GM19193 (cell line): ENCODE measurements around the gene CAPN1.

Experiments used
- POLR2A ChIP-seq: IDR thresholded peaks from 4 replicates; pipeline ENCODE4 v1.6.1; 2011; ENCODE audit not compliant: insufficient read depth, insufficient read length; ENCODE audit errors: extremely low read depth

Gene CAPN1

DNA sequence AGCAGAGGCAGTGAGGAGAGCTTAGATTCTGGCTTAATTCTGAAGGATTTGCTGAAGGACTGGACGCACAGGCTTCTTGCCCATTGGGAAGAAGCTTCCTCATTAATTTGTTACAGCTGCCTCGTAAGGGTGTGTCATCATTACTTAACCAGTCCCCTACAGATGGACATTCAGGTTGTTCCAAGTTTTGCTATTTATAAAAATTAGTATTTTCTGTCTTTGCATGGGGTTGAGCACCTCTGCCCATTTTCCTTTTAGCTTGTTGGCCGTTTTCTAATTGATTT, 38.1 kb downstream of the CAPN1 start:
- no peak for TF ChIP-seq POLR2A

DNA sequence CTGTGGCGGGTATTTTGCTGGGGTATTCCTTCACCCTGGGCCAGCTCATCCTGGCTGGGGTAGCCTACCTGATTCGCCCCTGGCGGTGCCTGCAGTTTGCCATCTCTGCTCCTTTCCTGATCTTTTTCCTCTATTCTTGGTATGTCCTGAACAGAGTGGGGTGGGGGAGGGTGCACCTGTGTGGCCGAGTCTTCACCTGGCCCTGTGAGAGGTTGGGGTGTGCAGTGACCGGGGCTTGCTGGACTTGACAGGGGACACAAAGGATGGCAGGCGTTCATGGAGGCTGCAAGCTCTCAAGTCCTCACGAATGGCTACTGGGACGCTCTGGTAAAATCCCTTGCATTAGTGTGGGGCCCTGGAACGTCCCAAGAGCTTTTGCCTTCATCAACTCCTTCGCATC, 39.3 kb downstream of the CAPN1 start:
- no peak for TF ChIP-seq POLR2A

DNA sequence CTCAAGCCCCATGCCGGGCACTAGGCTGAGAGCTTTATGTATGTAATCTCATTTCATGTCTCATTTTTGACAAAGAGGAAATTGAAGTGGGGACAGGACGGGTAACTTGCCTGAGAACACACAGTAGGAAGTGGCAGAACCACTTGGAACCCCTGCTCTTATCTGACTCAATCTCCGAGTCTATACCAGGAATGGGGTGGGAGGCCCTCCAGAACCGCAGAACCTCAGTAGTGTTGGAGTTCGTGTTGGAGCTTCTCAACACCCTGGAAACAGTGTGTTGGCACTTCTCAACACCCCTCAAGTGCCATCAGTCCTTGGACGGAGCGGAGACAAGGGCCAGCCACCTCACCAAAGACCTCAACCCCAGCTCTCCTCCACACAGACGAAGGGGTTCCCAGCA, 41.3 kb downstream of the CAPN1 start:
- no peak for TF ChIP-seq POLR2A

DNA sequence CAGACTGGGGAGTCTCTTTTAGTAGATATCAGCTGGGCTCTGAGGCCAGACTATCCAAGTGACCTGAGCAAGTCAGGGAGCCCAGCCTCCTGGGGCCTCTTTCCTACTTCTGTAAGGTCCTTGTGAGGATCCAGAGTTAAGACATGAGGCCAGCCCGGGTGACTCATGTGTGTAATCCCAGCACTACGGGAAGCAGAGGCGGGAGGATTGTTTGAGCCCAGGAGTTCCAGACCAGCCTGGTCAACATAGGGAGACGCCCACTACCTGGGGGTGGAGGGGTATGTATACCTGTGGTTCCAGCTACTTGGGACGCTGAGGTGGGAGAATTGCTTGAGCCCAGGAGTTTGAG, 43.2 kb downstream of the CAPN1 start:
- TF ChIP-seq POLR2A, result no peak

DNA sequence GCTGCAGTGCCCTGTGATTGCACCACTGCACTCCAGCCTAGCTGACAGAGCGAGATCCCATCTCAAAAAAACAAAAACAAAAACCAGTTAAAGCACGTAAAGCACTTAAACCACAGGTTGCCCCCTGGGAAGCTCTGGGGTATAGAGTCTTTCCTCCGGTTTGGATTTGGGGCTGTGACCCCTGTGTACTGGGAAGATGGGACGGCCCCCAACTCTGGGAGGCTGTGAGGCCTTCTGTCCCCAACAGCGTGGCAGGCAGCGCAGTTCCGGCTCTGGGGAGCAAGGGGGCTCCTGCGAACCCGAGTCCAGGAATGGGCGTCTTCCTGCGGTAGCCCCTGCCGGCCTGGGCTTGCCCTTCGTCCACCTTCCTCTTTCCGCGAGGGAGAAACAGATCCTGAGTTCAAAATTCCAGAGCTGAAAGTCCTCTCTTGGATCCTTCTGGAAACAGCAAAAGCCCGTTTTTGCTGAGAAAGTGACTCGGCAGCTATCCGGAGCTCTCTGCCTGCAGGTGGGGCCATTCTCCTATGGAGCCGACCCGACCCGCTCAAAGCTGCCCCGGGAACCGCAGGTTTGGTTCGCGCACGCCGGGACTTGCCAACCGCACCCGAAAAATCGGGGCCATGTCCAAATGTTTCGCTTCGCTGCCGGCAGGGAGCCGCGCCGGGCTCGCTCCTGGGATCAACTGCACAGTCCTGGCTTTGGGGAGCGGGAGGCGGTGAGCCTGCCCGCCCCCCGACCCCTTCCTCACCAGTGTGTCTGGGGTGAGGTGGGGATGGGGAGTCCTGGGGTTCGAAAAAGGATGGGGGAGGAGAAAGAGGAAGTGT, 43.8 kb downstream of the CAPN1 start:
- TF ChIP-seq POLR2A, result no peak

DNA sequence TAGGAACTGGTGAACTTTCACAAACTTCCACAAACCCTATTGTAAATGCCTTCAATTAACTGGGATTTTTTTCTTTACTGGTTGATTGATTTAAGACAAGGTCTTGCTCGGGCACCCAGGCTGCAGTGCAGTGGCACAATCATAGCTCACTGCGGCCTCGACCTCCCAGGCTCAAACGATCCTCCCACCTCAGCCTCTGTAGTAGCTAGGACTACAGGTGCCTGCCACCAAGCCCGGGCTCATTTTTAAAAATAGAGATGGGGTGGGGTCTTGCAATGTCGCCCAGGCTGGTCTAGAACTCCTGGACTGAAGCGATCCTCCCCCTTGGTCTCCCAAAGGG, 44.3 kb downstream of the CAPN1 start:
- no peak for TF ChIP-seq POLR2A

DNA sequence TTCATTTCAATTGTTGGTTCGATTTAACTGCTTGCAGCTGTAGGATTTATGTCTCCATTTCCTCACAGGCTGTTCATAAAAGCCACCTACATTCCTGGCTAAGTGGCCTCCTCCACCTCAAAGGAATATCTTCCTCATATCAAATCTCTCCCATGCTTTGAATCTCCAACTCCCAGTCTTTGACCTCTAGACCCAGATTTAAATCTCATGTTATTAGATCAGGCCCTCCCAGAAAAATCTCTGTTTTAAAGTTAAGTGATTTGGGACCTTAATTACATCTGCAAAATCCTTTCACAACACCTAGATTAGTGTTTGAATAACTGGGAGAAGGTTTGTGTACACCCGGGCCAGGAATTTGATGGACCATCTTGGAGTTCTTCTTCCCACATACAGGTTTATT, 46.2 kb downstream of the CAPN1 start:
- no peak for TF ChIP-seq POLR2A

DNA sequence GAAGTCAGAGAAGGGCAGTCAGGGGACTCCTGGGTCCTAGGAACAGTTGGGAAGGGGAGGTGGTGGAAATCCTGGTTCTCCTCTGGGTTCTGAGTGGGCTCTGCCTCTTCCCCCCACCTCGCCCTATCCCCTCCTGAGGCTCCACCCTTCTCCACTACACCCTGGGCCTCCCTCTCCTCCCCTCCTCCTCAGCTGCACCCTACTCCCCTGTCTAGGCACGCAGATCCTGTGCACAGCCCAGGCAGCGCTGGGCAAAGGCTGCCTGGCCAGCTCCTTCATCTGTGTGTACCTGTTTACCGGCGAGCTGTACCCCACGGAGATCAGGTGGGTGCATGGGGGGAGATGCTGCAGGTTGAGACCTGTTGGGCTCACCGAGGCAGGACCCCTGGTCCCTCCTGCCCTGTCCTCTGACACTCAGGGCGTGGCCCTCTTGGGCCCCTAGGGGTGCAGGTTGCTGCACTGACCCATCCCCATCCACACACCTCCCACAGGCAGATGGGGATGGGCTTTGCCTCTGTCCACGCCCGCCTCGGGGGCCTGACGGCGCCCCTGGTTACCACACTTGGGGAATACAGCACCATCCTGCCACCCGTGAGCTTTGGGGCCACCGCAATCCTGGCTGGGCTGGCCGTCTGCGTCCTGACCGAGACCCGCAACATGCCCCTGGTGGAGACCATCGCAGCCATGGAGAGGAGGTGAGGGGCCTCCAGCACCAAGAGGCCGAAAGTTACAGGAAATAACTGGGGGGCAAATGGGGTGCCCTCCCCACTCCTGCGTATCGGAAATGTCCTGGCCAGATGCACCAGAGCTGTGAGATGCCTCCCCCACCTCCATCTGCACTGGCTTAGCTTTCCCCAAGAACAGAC, 54.7 kb downstream of the CAPN1 start:
- TF ChIP-seq POLR2A, result no peak

DNA sequence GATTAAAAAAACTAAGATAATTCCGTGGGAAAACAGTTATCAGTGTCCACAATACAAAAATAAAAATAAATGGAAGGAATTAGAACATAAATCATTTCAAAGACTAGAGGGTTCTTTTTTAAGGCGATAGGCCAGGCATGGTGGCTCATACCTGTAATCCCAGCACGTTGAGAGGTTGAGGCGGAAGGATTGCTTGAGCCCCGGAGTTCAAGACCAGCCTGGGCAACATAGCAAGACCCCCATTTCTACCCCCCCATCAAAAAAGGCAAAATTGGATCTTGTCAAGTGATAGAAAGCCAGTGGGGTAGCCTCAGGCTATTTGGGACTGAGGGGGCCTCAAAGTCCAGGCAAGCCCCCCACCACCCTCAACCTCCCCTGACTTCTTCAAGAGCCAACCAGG, 59.4 kb downstream of the CAPN1 start:
- no peak for TF ChIP-seq POLR2A

DNA sequence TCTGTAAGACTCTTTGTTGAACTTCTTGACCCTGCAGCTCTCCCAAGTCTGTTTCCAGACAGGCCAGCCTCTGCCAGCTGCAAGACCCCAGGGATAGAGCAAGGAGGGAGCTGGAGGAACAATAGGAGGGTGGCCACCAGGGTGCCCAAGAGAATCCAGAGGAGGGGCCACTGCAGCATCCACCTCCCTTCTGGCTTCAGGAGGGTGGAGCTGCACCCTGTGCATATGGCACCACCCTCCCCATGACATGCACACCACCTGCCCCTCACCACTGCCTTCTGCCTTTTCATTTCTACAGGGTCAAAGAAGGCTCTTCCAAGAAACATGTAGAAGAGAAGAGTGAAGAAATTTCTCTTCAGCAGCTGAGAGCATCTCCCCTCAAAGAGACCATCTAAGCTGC, 60.0 kb downstream of the CAPN1 start:
- no peak for TF ChIP-seq POLR2A

DNA sequence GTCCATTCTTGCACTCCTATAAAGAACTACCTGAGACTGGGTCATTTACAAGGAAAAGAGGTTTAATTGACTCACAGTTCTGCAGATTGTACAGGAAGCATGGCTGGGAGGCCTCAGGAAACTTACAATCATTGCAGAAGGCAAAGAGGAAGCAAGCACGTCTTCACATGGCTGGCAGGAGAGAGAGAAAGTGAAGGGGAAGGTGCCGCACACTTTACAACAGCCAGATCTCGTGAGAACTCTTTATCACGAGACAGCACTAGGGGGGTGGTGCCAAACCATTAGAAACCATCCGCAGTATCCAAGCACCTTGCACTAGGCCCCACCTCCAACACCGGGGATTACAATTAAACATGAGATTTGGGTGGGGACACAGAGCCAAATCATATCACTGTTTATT, 60.7 kb downstream of the CAPN1 start:
- TF ChIP-seq POLR2A, result no peak

DNA sequence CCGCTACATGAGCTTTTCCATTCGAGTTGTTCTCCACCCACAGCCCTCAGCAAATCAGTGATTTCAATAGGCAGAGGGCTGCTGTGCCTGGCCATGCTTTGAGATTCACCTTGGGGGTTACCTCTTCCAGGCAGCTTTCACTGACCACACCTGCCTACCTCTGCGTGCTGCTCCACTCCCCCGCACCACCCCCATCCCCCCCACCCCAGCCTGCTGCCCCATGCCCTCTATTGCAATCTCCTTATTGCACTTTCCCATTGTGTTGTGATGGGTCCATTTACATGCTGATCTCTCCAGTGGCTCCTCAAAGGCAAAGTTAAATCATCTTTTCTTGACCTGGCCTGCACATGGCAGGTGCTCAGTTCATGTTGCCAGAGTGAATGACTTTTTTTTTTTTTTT, 62.1 kb downstream of the CAPN1 start:
- no peak for TF ChIP-seq POLR2A

DNA sequence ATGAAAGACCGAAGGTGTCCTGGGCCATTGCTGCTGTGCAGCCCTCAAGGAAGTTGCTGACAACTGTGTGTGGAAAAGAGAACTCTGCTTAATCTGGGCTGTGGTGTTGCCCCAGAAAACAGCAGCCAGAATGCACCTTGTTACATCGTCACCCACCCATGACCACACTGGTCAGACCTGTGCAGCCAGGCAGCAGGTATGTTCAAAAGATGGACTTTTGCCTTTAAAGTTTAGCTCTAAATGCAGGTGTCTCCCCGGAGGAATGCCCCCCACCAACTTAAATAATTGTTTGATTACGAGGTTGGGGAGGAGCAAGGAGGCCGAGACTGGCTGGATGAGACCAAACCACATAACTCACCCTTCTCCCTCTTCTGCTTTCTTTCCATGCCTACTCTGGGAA, 64.8 kb downstream of the CAPN1 start:
- no peak for TF ChIP-seq POLR2A

DNA sequence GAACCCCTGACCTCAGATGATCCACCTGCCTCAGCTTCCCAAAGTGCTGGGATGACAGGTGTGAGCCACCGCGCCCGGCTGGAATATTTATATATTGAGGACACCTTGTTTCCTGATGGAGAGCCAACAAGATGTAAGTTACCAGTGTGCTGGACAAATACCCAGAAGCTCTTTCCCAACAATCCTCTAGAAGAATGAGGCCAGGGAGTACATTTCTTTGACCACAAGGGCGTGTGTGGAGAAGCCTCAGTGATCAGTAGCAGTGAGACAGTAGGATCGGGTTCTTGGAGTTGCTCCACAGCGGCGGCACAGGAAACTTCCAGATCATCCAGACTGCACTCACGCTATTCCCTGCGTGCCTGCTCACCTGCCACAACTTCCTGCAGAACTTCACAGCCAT, 69.7 kb downstream of the CAPN1 start:
- TF ChIP-seq POLR2A, result no peak

DNA sequence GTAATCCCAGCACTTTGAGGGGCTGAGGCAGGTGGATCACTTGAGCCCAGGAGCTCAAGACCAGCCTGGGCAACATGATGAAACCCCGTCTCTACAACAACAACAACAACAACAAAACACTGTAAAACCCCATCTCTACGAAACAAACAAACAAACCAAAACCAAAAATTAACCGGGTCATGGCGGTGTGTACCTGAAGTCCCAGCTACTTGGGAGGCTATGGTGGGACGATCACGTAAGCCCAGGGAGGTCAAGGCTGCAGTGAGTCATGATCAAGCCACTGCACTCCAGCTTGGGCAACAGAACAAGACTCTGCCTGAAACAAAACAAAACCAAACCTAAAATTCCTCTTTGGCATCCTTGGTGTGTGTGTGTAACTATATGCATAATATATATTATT, 73.0 kb downstream of the CAPN1 start:
- TF ChIP-seq POLR2A, result no peak

DNA sequence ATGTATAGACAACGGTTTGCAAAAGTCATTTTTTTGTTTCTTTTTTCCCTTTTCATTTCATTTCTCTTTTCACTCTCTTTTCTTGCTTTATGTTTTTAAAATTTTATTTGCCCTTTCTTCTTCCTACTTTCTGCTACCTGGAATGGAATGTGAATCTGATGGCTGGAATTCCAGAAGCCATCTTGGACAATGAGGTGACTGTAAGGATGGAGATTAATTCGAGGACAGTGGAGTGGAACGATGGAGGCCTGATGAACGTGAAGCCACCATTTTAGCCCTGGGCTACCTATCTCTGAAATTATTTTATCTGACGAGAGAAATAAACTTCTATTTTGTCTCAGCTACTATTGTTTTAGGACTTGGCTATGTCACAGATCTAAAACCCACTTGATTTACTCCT, 77.3 kb downstream of the CAPN1 start:
- no peak for TF ChIP-seq POLR2A
